ENCODE results near the gene ARL3. TPM values are rescaled to one million over a fixed set of nuclear protein-coding genes. Genes with fewer than 3 reads are reported as not detected.

Gene ARL3
- total RNA-seq, 4 donors from 2014 or later: 3.4 to 6.0 (median 3.8) TPM

DNA sequence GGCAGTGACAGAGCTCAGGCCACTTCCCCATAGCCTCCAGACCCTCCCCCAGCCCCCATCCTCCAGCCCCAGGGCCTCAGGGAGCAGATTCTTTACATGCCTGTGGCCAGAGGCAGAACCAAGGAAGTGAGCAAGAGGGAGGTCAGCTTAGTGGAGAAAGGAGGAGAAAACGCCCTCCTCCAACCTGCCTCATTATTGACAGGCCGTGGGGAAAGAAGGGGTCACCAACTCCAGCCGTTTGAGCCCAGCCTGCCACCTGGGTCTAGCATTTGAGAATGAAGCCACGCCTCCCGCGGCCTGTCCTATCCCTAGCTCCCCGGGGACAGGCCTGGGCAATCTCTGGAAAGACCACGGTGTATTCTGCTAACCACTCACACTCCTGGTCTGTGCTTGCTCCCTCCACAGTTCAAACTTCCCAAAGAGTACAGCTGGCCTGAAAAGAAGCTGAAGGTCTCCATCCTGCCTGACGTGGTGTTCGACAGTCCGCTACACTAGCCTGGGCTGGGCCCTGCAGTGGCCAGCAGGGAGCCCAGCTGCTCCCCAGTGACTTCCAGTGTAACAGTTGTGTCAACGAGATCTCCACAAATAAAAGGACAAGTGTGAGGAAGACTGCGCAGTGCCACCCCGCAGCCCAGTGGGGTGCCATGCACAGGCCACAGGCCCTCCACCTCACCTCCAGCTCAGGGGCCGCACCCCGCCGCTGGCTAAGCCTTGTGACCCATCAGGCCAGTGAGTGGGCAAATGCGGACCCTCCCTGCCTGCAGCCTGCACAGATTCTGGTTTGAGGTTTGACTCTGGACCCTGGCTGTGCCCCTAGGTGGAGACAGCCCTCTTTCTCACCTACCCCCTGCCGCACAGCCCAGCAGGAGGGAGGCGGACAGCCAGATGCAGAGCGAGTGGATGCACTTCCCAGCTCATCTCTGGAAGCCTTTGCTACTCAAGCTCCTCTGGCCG, 84.3 kb downstream of the ARL3 start:
- no peaks in the 10 kb centered on the region for H3K27me3 ChIP-seq
- H3K4me3 ChIP-seq: no peak overlapping the region
- no peaks in the 10 kb centered on the region for H3K9me3 ChIP-seq
- peaks cover 28% of the 10 kb centered on the region for H3K36me3 ChIP-seq
- peaks cover 68% of the 10 kb centered on the region for H3K4me1 ChIP-seq
- no peak for DNase-seq (ENCODE audit: low spot score in 2 of 2)
- TF ChIP-seq POLR2AphosphoS5 (IDR thresholded peaks at IDR 0.05) (no peak), EP300 (IDR thresholded peaks at IDR 0.05) (no peak), POLR2A (IDR thresholded peaks at IDR 0.05) (no peak)
- TF ChIP-seq, protein P1, sequence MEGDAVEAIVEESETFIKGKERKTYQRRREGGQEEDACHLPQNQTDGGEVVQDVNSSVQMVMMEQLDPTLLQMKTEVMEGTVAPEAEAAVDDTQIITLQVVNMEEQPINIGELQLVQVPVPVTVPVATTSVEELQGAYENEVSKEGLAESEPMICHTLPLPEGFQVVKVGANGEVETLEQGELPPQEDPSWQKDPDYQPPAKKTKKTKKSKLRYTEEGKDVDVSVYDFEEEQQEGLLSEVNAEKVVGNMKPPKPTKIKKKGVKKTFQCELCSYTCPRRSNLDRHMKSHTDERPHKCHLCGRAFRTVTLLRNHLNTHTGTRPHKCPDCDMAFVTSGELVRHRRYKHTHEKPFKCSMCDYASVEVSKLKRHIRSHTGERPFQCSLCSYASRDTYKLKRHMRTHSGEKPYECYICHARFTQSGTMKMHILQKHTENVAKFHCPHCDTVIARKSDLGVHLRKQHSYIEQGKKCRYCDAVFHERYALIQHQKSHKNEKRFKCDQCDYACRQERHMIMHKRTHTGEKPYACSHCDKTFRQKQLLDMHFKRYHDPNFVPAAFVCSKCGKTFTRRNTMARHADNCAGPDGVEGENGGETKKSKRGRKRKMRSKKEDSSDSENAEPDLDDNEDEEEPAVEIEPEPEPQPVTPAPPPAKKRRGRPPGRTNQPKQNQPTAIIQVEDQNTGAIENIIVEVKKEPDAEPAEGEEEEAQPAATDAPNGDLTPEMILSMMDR (IDR thresholded peaks at IDR 0.05): no peak
- WGBS: 72% methylated on average over 16 of the region's 22 CpGs
- peak overlapping the region; percentile 5 for H3K27ac ChIP-seq

DNA sequence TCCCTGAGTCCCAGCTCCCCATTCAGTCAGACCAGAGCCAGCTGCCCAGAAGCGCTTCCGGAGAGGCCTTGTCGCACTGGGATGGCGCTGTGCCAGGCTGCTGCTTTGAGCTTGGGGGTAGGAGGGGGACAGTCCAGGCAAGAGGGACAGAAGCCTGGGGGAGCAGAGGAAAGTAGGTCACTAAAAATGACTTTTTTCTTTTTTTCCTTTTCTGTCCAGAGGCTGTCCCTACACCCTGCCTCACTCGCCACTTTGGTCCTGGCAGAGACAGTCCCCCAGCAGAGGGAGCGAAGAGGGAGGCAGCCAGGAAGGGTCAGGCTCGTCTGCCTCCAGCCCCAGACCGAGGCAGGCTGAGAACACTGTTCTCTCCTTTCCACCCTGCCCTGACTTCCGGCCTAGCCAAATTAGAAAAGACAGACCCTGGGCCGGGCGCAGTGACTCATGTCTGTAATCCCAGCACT, 85.7 kb downstream of the ARL3 start:
- H3K4me1 ChIP-seq: peaks cover 54% of the 10 kb centered on the region

DNA sequence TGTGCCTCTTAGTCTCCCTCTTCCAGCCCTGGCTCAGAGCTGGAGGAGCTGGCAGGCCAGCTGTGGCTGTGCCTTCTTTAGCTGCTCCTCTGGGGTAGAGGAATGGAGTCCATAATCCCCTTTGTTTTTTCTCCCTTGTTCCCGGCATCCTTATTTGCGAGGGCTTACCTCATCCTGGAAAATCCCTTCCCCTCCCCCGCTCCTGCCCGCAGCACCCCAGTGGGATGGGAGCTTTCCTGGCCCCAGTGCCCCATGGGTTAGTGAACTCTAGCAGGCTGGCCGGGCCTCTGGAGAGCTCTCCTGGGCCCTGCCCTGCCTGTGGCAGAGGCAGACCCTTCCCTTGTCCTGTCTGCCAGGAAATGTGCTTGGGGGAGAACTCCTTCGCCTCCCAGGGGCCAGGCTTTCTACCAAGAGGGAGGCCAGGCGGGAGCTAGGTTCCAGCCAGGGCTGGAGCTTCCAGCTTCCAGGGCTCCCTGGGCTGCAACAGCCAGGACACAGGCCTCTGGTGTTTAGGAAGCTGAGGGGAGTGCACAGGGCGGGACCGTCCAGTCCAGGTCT, 86.4 kb downstream of the ARL3 start:
- H3K9me3 ChIP-seq: no peaks in the 10 kb centered on the region
- no peak for DNase-seq (ENCODE audit: low spot score in 2 of 2)
- H3K4me3 ChIP-seq: no peak overlapping the region
- H3K27ac ChIP-seq: peak overlapping the region; percentile 86
- 63% methylated on average over 7 of the region's 9 CpGs for WGBS
- peaks cover 28% of the 10 kb centered on the region for H3K36me3 ChIP-seq
- peaks cover 47% of the 10 kb centered on the region for H3K4me1 ChIP-seq
- H3K27me3 ChIP-seq: no peaks in the 10 kb centered on the region
- no peak for TF ChIP-seq POLR2AphosphoS5 (IDR thresholded peaks at IDR 0.05)
- no peak for TF ChIP-seq POLR2A (IDR thresholded peaks at IDR 0.05)
- TF ChIP-seq, protein P1 (IDR thresholded peaks at IDR 0.05): no peak
- TF ChIP-seq EP300 (IDR thresholded peaks at IDR 0.05): no peak

More for the DNA sequence above, 85.7 kb downstream of the ARL3 start:
- peak overlapping the region; percentile 86 for H3K27ac ChIP-seq
- DNase-seq (ENCODE audit: low spot score in 2 of 2): no peak
- H3K4me3 ChIP-seq: no peak overlapping the region
- no peaks in the 10 kb centered on the region for H3K27me3 ChIP-seq
- H3K9me3 ChIP-seq: no peaks in the 10 kb centered on the region
- 74% methylated on average over 11 of the region's 11 CpGs for WGBS
- H3K36me3 ChIP-seq: peaks cover 28% of the 10 kb centered on the region
- TF ChIP-seq POLR2AphosphoS5 (IDR thresholded peaks at IDR 0.05) (no peak), EP300 (IDR thresholded peaks at IDR 0.05) (no peak)

DNA sequence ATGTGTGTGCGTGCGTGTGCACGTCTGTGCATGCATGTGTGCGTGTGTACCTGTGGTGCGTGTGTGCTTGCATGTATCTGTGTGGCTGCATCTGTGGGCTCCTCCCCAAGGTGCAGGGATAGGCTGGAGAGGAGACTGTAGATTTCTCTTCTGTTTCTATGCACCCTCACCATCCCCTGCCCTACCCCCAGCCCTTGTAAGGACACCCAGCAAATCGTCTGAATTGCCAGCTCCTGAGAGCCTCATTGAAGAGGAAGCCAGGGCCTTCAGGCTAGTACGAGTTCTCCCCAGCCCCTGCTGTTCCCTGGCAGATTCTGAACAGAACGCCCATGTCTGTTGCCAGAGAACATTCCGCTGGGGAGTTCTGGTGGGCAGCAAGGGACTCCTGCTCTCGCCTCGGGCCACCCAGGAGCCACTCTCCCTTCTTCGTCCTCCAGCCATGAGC, 86.9 kb downstream of the ARL3 start:
- H3K27ac ChIP-seq: peak overlapping the region; percentile 86
- no peak overlapping the region for H3K4me3 ChIP-seq
- H3K9me3 ChIP-seq: no peaks in the 10 kb centered on the region
- H3K4me1 ChIP-seq: peaks cover 44% of the 10 kb centered on the region
- TF ChIP-seq EP300 (IDR thresholded peaks at IDR 0.05) (no peak), POLR2AphosphoS5 (IDR thresholded peaks at IDR 0.05) (no peak), POLR2A (IDR thresholded peaks at IDR 0.05) (no peak)
- TF ChIP-seq, protein P1 (IDR thresholded peaks at IDR 0.05): no peak
- H3K36me3 ChIP-seq: peaks cover 28% of the 10 kb centered on the region
- H3K27me3 ChIP-seq: no peaks in the 10 kb centered on the region
- no peak for DNase-seq (ENCODE audit: low spot score in 2 of 2)
- 50% methylated on average over 12 of the region's 12 CpGs for WGBS

DNA sequence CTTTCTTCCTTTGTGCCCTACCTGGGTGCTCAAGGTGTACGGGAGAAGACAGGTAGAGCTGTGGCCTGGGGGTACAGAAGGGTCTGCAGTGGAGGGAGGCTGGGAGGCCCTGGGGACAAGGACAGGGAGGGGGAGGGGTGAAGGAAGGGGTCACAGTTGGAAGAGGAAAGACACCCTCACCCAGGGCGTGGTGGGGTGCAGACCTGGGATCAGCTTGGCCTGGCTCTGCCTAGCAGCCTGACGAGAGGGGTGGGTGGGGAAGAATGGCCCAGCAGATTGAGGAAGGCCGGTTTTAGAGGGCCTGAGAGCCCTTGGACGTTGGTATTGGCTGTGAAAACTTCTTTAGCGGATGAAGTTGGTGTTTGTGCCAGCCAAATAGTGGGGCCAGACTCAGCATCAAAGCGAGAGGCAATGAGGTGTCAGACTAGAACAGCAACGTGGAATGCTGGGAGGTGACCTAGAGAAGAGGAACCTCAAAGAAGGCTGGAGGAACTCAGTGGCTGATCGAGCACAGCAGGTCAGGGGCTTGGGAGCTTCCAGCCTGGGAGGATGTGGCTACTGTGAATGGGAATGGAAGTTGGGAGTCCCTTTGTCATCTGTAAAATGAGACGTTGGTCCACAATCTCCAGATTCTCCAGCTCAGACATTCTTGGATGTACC, 88.0 kb downstream of the ARL3 start:
- Histone ChIP-seq H3K9me3 (no peaks in the 10 kb centered on the region), H3K4me3 (no peak overlapping the region), H3K4me1 (peaks cover 55% of the 10 kb centered on the region), H3K36me3 (peaks cover 20% of the 10 kb centered on the region), H3K27me3 (no peaks in the 10 kb centered on the region), H3K27ac (peak overlapping the region; percentile 86)
- TF ChIP-seq EP300 (IDR thresholded peaks at IDR 0.05): no peak
- TF ChIP-seq, protein P1 (IDR thresholded peaks at IDR 0.05): no peak
- WGBS: 88% methylated on average over 10 of the region's 10 CpGs
- DNase-seq (ENCODE audit: low spot score in 2 of 2): no peak

Measured in suprapubic skin (tissue), 4 donors.